GM21529 (cell line): ENCODE data around the gene ZNF324B.
"Not testable (repeated sequence)": the region's sequence is repeated elsewhere in the genome, so short reads cannot be mapped to it uniquely, and the experiment has no call there.

ENCODE experiments used
- ATAC-seq: cut with Tn5 transposase; IDR thresholded peaks from one replicate; pipeline ENCODE4 v1.9.1; 2021; ENCODE audit not compliant: unreplicated experiment

ZNF324B gene

GRCh38 chr19:58451358-58452101 is at the start of gene ZNF324B:
ZNF324B (plus strand) TSS chr19:58451622; CDS start chr19:58453702, 2,080 bp downstream.
- ATAC-seq: peak; percentile 95

GRCh38 chr19:58401840-58402421 is 49.5 kb upstream of the ZNF324B start:
- no peak for ATAC-seq

- ATAC-seq: not testable (repeated sequence)
Measured at GRCh38 chr19:58403920-58404478, 47.4 kb upstream of the ZNF324B start.

GRCh38 chr19:58406818-58407657 is 44.4 kb upstream of the ZNF324B start:
- ATAC-seq: no peak

- no peak for ATAC-seq
Measured at GRCh38 chr19:58407658-58408151, 43.7 kb upstream of the ZNF324B start.

GRCh38 chr19:58408152-58409009 is 43.0 kb upstream of the ZNF324B start, which contains the start of gene ZNF584:
ZNF584 (plus strand) TSS chr19:58408649; CDS start chr19:58409148, 499 bp downstream.
- peak; percentile 91 for ATAC-seq

- no peak for ATAC-seq
Measured at GRCh38 chr19:58409010-58409790, 42.2 kb upstream of the ZNF324B start.

- ATAC-seq: no peak
Measured at GRCh38 chr19:58416604-58417003, 34.8 kb upstream of the ZNF324B start.

- ATAC-seq: no peak
Measured at GRCh38 chr19:58417071-58417470, 34.4 kb upstream of the ZNF324B start.

- ATAC-seq: no peak
Measured at GRCh38 chr19:58428617-58429016, 22.8 kb upstream of the ZNF324B start.

- no peak for ATAC-seq
Measured at GRCh38 chr19:58429745-58430144, 21.7 kb upstream of the ZNF324B start.

- no peak for ATAC-seq
Measured at GRCh38 chr19:58434217-58434616, 17.2 kb upstream of the ZNF324B start.

- ATAC-seq: peak; percentile 96
Measured at GRCh38 chr19:58439576-58440554, 11.6 kb upstream of the ZNF324B start, which contains the start of gene ZNF132. ZNF132 (minus strand) TSS chr19:58440153; CDS start chr19:58439821, 332 bp downstream.

GRCh38 chr19:58440556-58440955 is 10.9 kb upstream of the ZNF324B start:
- ATAC-seq: no peak

GRCh38 chr19:58442986-58443385 is 8.4 kb upstream of the ZNF324B start:
- not testable (repeated sequence) for ATAC-seq

GRCh38 chr19:58448860-58449259 is 2.6 kb upstream of the ZNF324B start:
- not testable (repeated sequence) for ATAC-seq

GRCh38 chr19:58449980-58450379 is 1.4 kb upstream of the ZNF324B start:
- not testable (repeated sequence) for ATAC-seq

- ATAC-seq: peak; percentile 7
Measured at GRCh38 chr19:58450856-58451357, 515 bp upstream of the ZNF324B start.
